ENCODE measurements around the gene SH2D6. TPM values are rescaled to one million over a fixed set of nuclear protein-coding genes. Genes with fewer than 3 reads are reported as not detected.

The SH2D6 gene
- total RNA-seq, 4 donors from 2014 or later: 7.6 to 14.2 (median 11.4) TPM; not detected in 1

GRCh38 chr2:85399183-85399455, 19.4 kb upstream of the SH2D6 start:
- intact Hi-C loops (cut with DNase I; ENCODE audit: low total_unique reads) (no loop called here), in situ Hi-C loops (cut with MboI; ENCODE audit: low pct_ligation_motif_present in 1 of 4, low pct_unique_long_range_greater_than_20kb in 1 of 4, low sequenced_read_pairs in 3 of 4) (no loop called here)
- H3K4me1 ChIP-seq: peaks cover 0 to 8% (median 2%) of the 10 kb centered on the region in 4 donors
- no peak overlapping the region for H3K4me3 ChIP-seq
- H3K9me3 ChIP-seq: peaks cover 0 to 4% of the 10 kb centered on the region in 2 donors
- no peak overlapping the region for H3K27ac ChIP-seq
- H3K27me3 ChIP-seq: no peaks in the 10 kb centered on the region
- TF ChIP-seq EP300 (IDR thresholded peaks at IDR 0.05; ENCODE audit: low read depth) (no peak), POLR2AphosphoS5 (IDR thresholded peaks at IDR 0.05) (no peak), POLR2A (IDR thresholded peaks at IDR 0.05) (no peak), CTCF (IDR thresholded peaks at IDR 0.05) (no peak)
- DNase-seq: no peak
- no peaks in the 10 kb centered on the region for H3K36me3 ChIP-seq
- 94 to 100% methylated on average over 4 to 8 of the region's 8 CpGs for WGBS, 2 donors (ENCODE audit: low coverage in 1 of 2)

- Histone ChIP-seq H3K27me3 (no peaks in the 10 kb centered on the region), H3K4me1 (peaks cover 0 to 8% (median 2%) of the 10 kb centered on the region in 4 donors), H3K9me3 (peaks cover 0 to 4% of the 10 kb centered on the region in 2 donors), H3K27ac (no peak overlapping the region), H3K36me3 (no peaks in the 10 kb centered on the region), H3K4me3 (no peak overlapping the region)
- TF ChIP-seq POLR2AphosphoS5 (IDR thresholded peaks at IDR 0.05) (no peak), EP300 (IDR thresholded peaks at IDR 0.05; ENCODE audit: low read depth) (no peak), CTCF (IDR thresholded peaks at IDR 0.05) (no peak), POLR2A (IDR thresholded peaks at IDR 0.05) (no peak)
- in situ Hi-C loops (cut with MboI; ENCODE audit: low pct_ligation_motif_present in 1 of 4, low pct_unique_long_range_greater_than_20kb in 1 of 4, low sequenced_read_pairs in 3 of 4): no loop called here
- 91 to 98% methylated on average over 8 of the region's 8 CpGs for WGBS, 2 donors (ENCODE audit: low coverage in 1 of 2)
- no peak for DNase-seq
- intact Hi-C loops (cut with DNase I; ENCODE audit: low total_unique reads): no loop called here
Observed at GRCh38 chr2:85400023-85400422, 18.5 kb upstream of the SH2D6 start.

- Histone ChIP-seq H3K9me3 (peaks cover 0 to 4% of the 10 kb centered on the region in 2 donors), H3K27me3 (no peaks in the 10 kb centered on the region), H3K36me3 (no peaks in the 10 kb centered on the region), H3K4me3 (no peak overlapping the region), H3K4me1 (peaks cover 0 to 8% (median 2%) of the 10 kb centered on the region in 4 donors), H3K27ac (no peak overlapping the region)
- intact Hi-C loops (cut with DNase I; ENCODE audit: low total_unique reads) (no loop called here), in situ Hi-C loops (cut with MboI; ENCODE audit: low pct_ligation_motif_present in 1 of 4, low pct_unique_long_range_greater_than_20kb in 1 of 4, low sequenced_read_pairs in 3 of 4) (no loop called here)
- no peak for DNase-seq
- WGBS, 2 donors (ENCODE audit: low coverage in 1 of 2): 85 to 93% methylated on average over 2 to 12 of the region's 14 CpGs
- TF ChIP-seq CTCF (IDR thresholded peaks at IDR 0.05): no peak
- no peak for TF ChIP-seq EP300 (IDR thresholded peaks at IDR 0.05; ENCODE audit: low read depth)
- TF ChIP-seq POLR2A (IDR thresholded peaks at IDR 0.05): no peak
- TF ChIP-seq POLR2AphosphoS5 (IDR thresholded peaks at IDR 0.05): no peak
Observed at GRCh38 chr2:85400541-85401463, 17.7 kb upstream of the SH2D6 start.

- H3K27me3 ChIP-seq: no peaks in the 10 kb centered on the region
- in situ Hi-C loops (cut with MboI; ENCODE audit: low pct_ligation_motif_present in 1 of 4, low pct_unique_long_range_greater_than_20kb in 1 of 4, low sequenced_read_pairs in 3 of 4): no loop called here
- 95% methylated on average over 7 of the region's 7 CpGs; no CpG with 5 or more reads in 1 of the 2 donors for WGBS, 2 donors (ENCODE audit: low coverage in 1 of 2)
- no peaks in the 10 kb centered on the region for H3K36me3 ChIP-seq
- no peak for TF ChIP-seq POLR2AphosphoS5 (IDR thresholded peaks at IDR 0.05)
- TF ChIP-seq POLR2A (IDR thresholded peaks at IDR 0.05): no peak
- no peak for TF ChIP-seq EP300 (IDR thresholded peaks at IDR 0.05; ENCODE audit: low read depth)
- no peak for TF ChIP-seq CTCF (IDR thresholded peaks at IDR 0.05)
- peaks cover 0 to 10% (median 2%) of the 10 kb centered on the region in 4 donors for H3K4me1 ChIP-seq
- no peak overlapping the region for H3K27ac ChIP-seq
- peaks cover 0 to 4% of the 10 kb centered on the region in 2 donors for H3K9me3 ChIP-seq
- H3K4me3 ChIP-seq: no peak overlapping the region
- intact Hi-C loops (cut with DNase I; ENCODE audit: low total_unique reads): no loop called here
- no peak for DNase-seq
Observed at GRCh38 chr2:85401464-85401805, 17.1 kb upstream of the SH2D6 start.
